Thyroid gland (tissue), 4 donors: ENCODE measurements around the gene CAPN5. TPM values are rescaled to one million over a fixed set of nuclear protein-coding genes. Genes with fewer than 3 reads are reported as not detected.
A peak's percentile ranks its signal among the peaks of the same experiment; 100 is the strongest.

ENCODE experiments used
- DNase-seq, 2 donors: peaks; one replicate each; pipeline ENCODE4 v3.0.0-alpha.2; 2019
- H3K27ac ChIP-seq, 3 donors: fragments of 200-600 bp; sonication (generic); 1 replicate in 2 of 3; 2 replicates in 1 of 3; pipeline ENCODE4 v1.5.1; 2016 to 2019; ENCODE audit warnings: mild to moderate bottlenecking in 1 of 3, moderate library complexity in 1 of 3
- H3K27me3 ChIP-seq: fragments of 200-600 bp; sonication (generic); one replicate; pipeline ENCODE4 v1.5.1; 2019
- H3K36me3 ChIP-seq, 2 donors: fragments of 200-600 bp; sonication (generic); one replicate each; pipeline ENCODE4 v1.5.1; 2016 to 2019
- H3K4me1 ChIP-seq, 2 donors: fragments of 200-600 bp; sonication (generic); one replicate each; pipeline ENCODE4 v1.5.1; 2017 to 2019
- H3K4me3 ChIP-seq, 3 donors: fragments of 200-600 bp; sonication (generic); replicated peaks in 1 of 3; 1 replicate in 2 of 3; 2 replicates in 1 of 3; pipeline ENCODE4 v1.5.1; 2016; ENCODE audit warnings: mild to moderate bottlenecking in 1 of 3
- H3K9me3 ChIP-seq: fragments of 200-600 bp; sonication (generic); one replicate; pipeline ENCODE4 v1.5.1; 2017
- CTCF ChIP-seq, 6 experiments: fragments of 200-600 bp in 3 of 6; fragments of 450-650 bp in 3 of 6; sonication (generic) in 3 of 6; IDR thresholded peaks; one replicate each; pipeline ENCODE4 v1.5.1; 2016 to 2019; ENCODE audit warnings: antibody characterized with exemption in 6 of 6, mild to moderate bottlenecking in 2 of 6, inconsistent platforms in 1 of 6, moderate library complexity in 1 of 6
- POLR2A ChIP-seq, 2 donors: fragments of 450-650 bp; IDR thresholded peaks; one replicate each; pipeline ENCODE4 v1.6.1; 2017; ENCODE audit warnings: antibody characterized with exemption in 2 of 2, mild to moderate bottlenecking in 2 of 2, moderate library complexity in 1 of 2
- WGBS, 2 donors: methylation state at CpG; one replicate each; pipeline ENCODE4 v1.1.5; 2017; 5-methylcytosine and 5-hydroxymethylcytosine counted together
- intact Hi-C: fragments of 100-400 bp; cut with DNase I; formaldehyde crosslinking; loops from one replicate; pipeline ENCODE4 v1.15.1; 2023
- total RNA-seq, 4 donors: library from RNA; depleted of rRNA; stranded (reverse); fragments of >200 nt; gene quantifications; one replicate each; pipeline ENCODE4 v1.2.3, GENCODE V29; 2016

CAPN5 gene
- total RNA-seq, 4 donors from 2014 or later: 3.0 to 5.6 (median 4.1) TPM

- WGBS, 2 donors: 72 to 75% methylated on average over 17 of the region's 17 CpGs
- H3K27me3 ChIP-seq: no peaks in the 10 kb centered on the region
- peaks cover 11 to 16% of the 10 kb centered on the region in 2 donors for H3K4me1 ChIP-seq
- H3K27ac ChIP-seq: no peak overlapping the region
- no peaks in the 10 kb centered on the region for H3K9me3 ChIP-seq
- intact Hi-C loops: loop anchor here (5.0 to 10.0 kb wide), 2 partner anchors 61 to 429 kb away; no protein-coding TSS in a partner anchor
- no peaks in the 10 kb centered on the region for H3K36me3 ChIP-seq
- TF ChIP-seq POLR2A (IDR thresholded peaks at IDR 0.05): no peak
- H3K4me3 ChIP-seq: no peak overlapping the region
- DNase-seq: no peak
Observed at GRCh38 chr11:77126156-77126775, 59.5 kb downstream of the CAPN5 start.

GRCh38 chr11:77126861-77127234 is 60.1 kb downstream of the CAPN5 start:
- Histone ChIP-seq H3K9me3 (no peaks in the 10 kb centered on the region), H3K4me3 (peak overlapping the region in 1 of 3 donors; percentile 29), H3K36me3 (no peaks in the 10 kb centered on the region), H3K27ac (no peak overlapping the region), H3K4me1 (peaks cover 11 to 16% of the 10 kb centered on the region in 2 donors), H3K27me3 (no peaks in the 10 kb centered on the region)
- TF ChIP-seq CTCF (IDR thresholded peaks at IDR 0.05) (no peak), POLR2A (IDR thresholded peaks at IDR 0.05) (no peak)
- intact Hi-C loops: loop anchor here (5.0 to 10.0 kb wide), 2 partner anchors 60 to 428 kb away; no protein-coding TSS in a partner anchor
- no peak for DNase-seq
- 22 to 26% methylated on average over 7 to 10 of the region's 10 CpGs for WGBS, 2 donors

- no peaks in the 10 kb centered on the region for H3K9me3 ChIP-seq
- 3% methylated on average over 11 to 20 of the region's 27 CpGs for WGBS, 2 donors
- intact Hi-C loops: loop anchor here (5.0 to 10.0 kb wide), 2 partner anchors 60 to 427 kb away; no protein-coding TSS in a partner anchor
- H3K27me3 ChIP-seq: no peaks in the 10 kb centered on the region
- TF ChIP-seq POLR2A (IDR thresholded peaks at IDR 0.05): no peak
- peak; percentile 95 to 98 (median 96) for TF ChIP-seq CTCF (IDR thresholded peaks at IDR 0.05)
- H3K4me1 ChIP-seq: peaks cover 11 to 16% of the 10 kb centered on the region in 2 donors
- no peak overlapping the region for H3K27ac ChIP-seq
- peak overlapping the region in 1 of 3 donors; percentile 29 for H3K4me3 ChIP-seq
- no peaks in the 10 kb centered on the region for H3K36me3 ChIP-seq
- peak; percentile 49 to 57 for DNase-seq
Observed at GRCh38 chr11:77127235-77127911, 60.6 kb downstream of the CAPN5 start.

- H3K36me3 ChIP-seq: no peaks in the 10 kb centered on the region
- no peak within 1 kb of the TSS for H3K27ac ChIP-seq
- peaks cover 11 to 16% of the 10 kb centered on the region in 2 donors for H3K4me1 ChIP-seq
- 15 to 23% methylated on average over 10 to 19 of the region's 20 CpGs for WGBS, 2 donors
- no peaks in the 10 kb centered on the region for H3K27me3 ChIP-seq
- peak; percentile 88 for DNase-seq
- H3K4me3 ChIP-seq: peak within 1 kb of the TSS in 1 of 3 donors; percentile 29
- TF ChIP-seq CTCF (IDR thresholded peaks at IDR 0.05) (no peak), POLR2A (IDR thresholded peaks at IDR 0.05) (peak in 1 of 2 donors; percentile 53)
- intact Hi-C loops: loop anchor here (5.0 to 10.0 kb wide), 2 partner anchors 59 to 427 kb away; no protein-coding TSS in a partner anchor
- H3K9me3 ChIP-seq: no peaks in the 10 kb centered on the region
Observed at GRCh38 chr11:77127920-77128691, 61.3 kb downstream of the CAPN5 start, which contains the start of gene MYO7A. Gene MYO7A (plus strand): TSS chr11:77128246. CDS start chr11:77130635, 2,389 bp downstream.
